22Rv1 (cell line): Measurements from ENCODE around the gene ALPP.
"Not testable (repeated sequence)": the region's sequence is repeated elsewhere in the genome, so short reads cannot be mapped to it uniquely, and the experiment has no call there.

Experiments used
- H3K27ac ChIP-seq: fragments of 450-650 bp; 2 replicates; pipeline ENCODE4 v1.5.1; 2017
- CTCF ChIP-seq: fragments of 450-650 bp; IDR thresholded peaks from 2 replicates; pipeline ENCODE4 v1.5.1; 2017; ENCODE audit warnings: mild to moderate bottlenecking
- ZFX ChIP-seq: fragments of 450-650 bp; IDR thresholded peaks from 2 replicates; pipeline ENCODE4 v1.6.1; 2017; ENCODE audit warnings: antibody characterized with exemption, borderline replicate concordance

Gene ALPP

GRCh38 chr2:232378735-232379151 is at the start of gene ALPP:
TSS of gene ALPP (plus strand) at chr2:232378751. CDS start at chr2:232378803, 52 bp downstream.
- H3K27ac ChIP-seq, result not testable (repeated sequence)

GRCh38 chr2:232329716-232330067 is 48.9 kb upstream of the ALPP start:
- TF ChIP-seq ZFX, result no peak
- no peak for TF ChIP-seq CTCF
- no peak overlapping the region for H3K27ac ChIP-seq

GRCh38 chr2:232330068-232330999 is 48.2 kb upstream of the ALPP start:
- no peak overlapping the region for H3K27ac ChIP-seq
- TF ChIP-seq CTCF, result no peak
- no peak for TF ChIP-seq ZFX

GRCh38 chr2:232331061-232331460 is 47.5 kb upstream of the ALPP start:
- H3K27ac ChIP-seq, result not testable (repeated sequence)

GRCh38 chr2:232331641-232332040 is 46.9 kb upstream of the ALPP start:
- not testable (repeated sequence) for H3K27ac ChIP-seq

GRCh38 chr2:232332244-232332939 is 46.2 kb upstream of the ALPP start:
- H3K27ac ChIP-seq, result not testable (repeated sequence)

- H3K27ac ChIP-seq, result no peak overlapping the region
- no peak for TF ChIP-seq CTCF
- no peak for TF ChIP-seq ZFX
Observed at GRCh38 chr2:232332940-232333259, 45.7 kb upstream of the ALPP start.

GRCh38 chr2:232333361-232334135 is 45.0 kb upstream of the ALPP start:
- H3K27ac ChIP-seq, result no peak overlapping the region
- TF ChIP-seq CTCF (peak; percentile 73), ZFX (no peak)

- H3K27ac ChIP-seq, result not testable (repeated sequence)
Observed at GRCh38 chr2:232334136-232334884, 44.2 kb upstream of the ALPP start.

- not testable (repeated sequence) for H3K27ac ChIP-seq
Observed at GRCh38 chr2:232334885-232335205, 43.7 kb upstream of the ALPP start.
